ENCODE measurements around the gene GNL3. TPM values are rescaled to one million over a fixed set of nuclear protein-coding genes. Genes with fewer than 3 reads are reported as not detected.

Gene GNL3
- total RNA-seq, 1 donor from 2014 or later, result 66.4 TPM

- no peak for TF ChIP-seq CTCF (IDR thresholded peaks at IDR 0.05)
- Mint-ChIP-seq H3K27me3 (ENCODE audit: low read depth) (no peaks in the 10 kb centered on the region), H3K9me3 (ENCODE audit: low read depth) (no peaks in the 10 kb centered on the region), H3K36me3 (ENCODE audit: low read depth) (peaks cover 44% of the 10 kb centered on the region), H3K4me1 (ENCODE audit: low read depth) (peaks cover 23% of the 10 kb centered on the region), H3K4me3 (ENCODE audit: unreplicated experiment) (no peak overlapping the region), H3K27ac (ENCODE audit: unreplicated experiment) (no peak overlapping the region)
- DNase-seq (ENCODE audit: low spot score), result no peak
Measured at GRCh38 chr3:52694528-52695189, 8.8 kb downstream of the GNL3 start.

- Mint-ChIP-seq H3K4me1 (ENCODE audit: low read depth) (peaks cover 20% of the 10 kb centered on the region), H3K27ac (ENCODE audit: unreplicated experiment) (no peak overlapping the region), H3K36me3 (ENCODE audit: low read depth) (peaks cover 35% of the 10 kb centered on the region), H3K27me3 (ENCODE audit: low read depth) (no peaks in the 10 kb centered on the region), H3K4me3 (ENCODE audit: unreplicated experiment) (no peak overlapping the region), H3K9me3 (ENCODE audit: low read depth) (no peaks in the 10 kb centered on the region)
- no peak for DNase-seq (ENCODE audit: low spot score)
- no peak for TF ChIP-seq CTCF (IDR thresholded peaks at IDR 0.05)
Measured at GRCh38 chr3:52695798-52696671, 10.2 kb downstream of the GNL3 start.

- no peak for DNase-seq (ENCODE audit: low spot score)
- Mint-ChIP-seq H3K4me3 (ENCODE audit: unreplicated experiment) (no peak overlapping the region), H3K9me3 (ENCODE audit: low read depth) (no peaks in the 10 kb centered on the region), H3K36me3 (ENCODE audit: low read depth) (peaks cover 35% of the 10 kb centered on the region), H3K27me3 (ENCODE audit: low read depth) (no peaks in the 10 kb centered on the region), H3K4me1 (ENCODE audit: low read depth) (peaks cover 24% of the 10 kb centered on the region), H3K27ac (ENCODE audit: unreplicated experiment) (peak overlapping the region; percentile 36)
- TF ChIP-seq CTCF (IDR thresholded peaks at IDR 0.05), result no peak
Measured at GRCh38 chr3:52696830-52697631, 11.2 kb downstream of the GNL3 start.

GRCh38 chr3:52697632-52697965 is 11.8 kb downstream of the GNL3 start:
- peaks cover 35% of the 10 kb centered on the region for H3K36me3 Mint-ChIP-seq (ENCODE audit: low read depth)
- no peak for TF ChIP-seq CTCF (IDR thresholded peaks at IDR 0.05)
- H3K27me3 Mint-ChIP-seq (ENCODE audit: low read depth), result no peaks in the 10 kb centered on the region
- H3K4me3 Mint-ChIP-seq (ENCODE audit: unreplicated experiment), result no peak overlapping the region
- H3K27ac Mint-ChIP-seq (ENCODE audit: unreplicated experiment), result peak overlapping the region; percentile 36
- DNase-seq (ENCODE audit: low spot score), result no peak
- peaks cover 24% of the 10 kb centered on the region for H3K4me1 Mint-ChIP-seq (ENCODE audit: low read depth)
- H3K9me3 Mint-ChIP-seq (ENCODE audit: low read depth), result no peaks in the 10 kb centered on the region

- Mint-ChIP-seq H3K9me3 (ENCODE audit: low read depth) (no peaks in the 10 kb centered on the region), H3K36me3 (ENCODE audit: low read depth) (no peaks in the 10 kb centered on the region), H3K27me3 (ENCODE audit: low read depth) (no peaks in the 10 kb centered on the region), H3K4me1 (ENCODE audit: low read depth) (peaks cover 39% of the 10 kb centered on the region), H3K4me3 (ENCODE audit: unreplicated experiment) (peak overlapping the region; percentile 1), H3K27ac (ENCODE audit: unreplicated experiment) (no peak overlapping the region)
- no peak for DNase-seq (ENCODE audit: low spot score)
- no peak for TF ChIP-seq CTCF (IDR thresholded peaks at IDR 0.05)
Measured at GRCh38 chr3:52703341-52703740, 17.5 kb downstream of the GNL3 start.
